HuH-7 (cell line): ENCODE measurements around the gene MYLK2.
"Not testable (repeated sequence)": the region's sequence is repeated elsewhere in the genome, so short reads cannot be mapped to it uniquely, and the experiment has no call there.

Experiments used
- DNase-seq: peaks from one replicate; pipeline ENCODE4 v3.0.0; 2011; ENCODE audit warnings: low spot score

Gene MYLK2

GRCh38 chr20:31815408-31816188, 3.6 kb upstream of the MYLK2 start:
- no peak for DNase-seq

GRCh38 chr20:31816221-31816620, 2.9 kb upstream of the MYLK2 start:
- DNase-seq: no peak

- DNase-seq: no peak
Measured at GRCh38 chr20:31817461-31817860, 1.7 kb upstream of the MYLK2 start.

DNA sequence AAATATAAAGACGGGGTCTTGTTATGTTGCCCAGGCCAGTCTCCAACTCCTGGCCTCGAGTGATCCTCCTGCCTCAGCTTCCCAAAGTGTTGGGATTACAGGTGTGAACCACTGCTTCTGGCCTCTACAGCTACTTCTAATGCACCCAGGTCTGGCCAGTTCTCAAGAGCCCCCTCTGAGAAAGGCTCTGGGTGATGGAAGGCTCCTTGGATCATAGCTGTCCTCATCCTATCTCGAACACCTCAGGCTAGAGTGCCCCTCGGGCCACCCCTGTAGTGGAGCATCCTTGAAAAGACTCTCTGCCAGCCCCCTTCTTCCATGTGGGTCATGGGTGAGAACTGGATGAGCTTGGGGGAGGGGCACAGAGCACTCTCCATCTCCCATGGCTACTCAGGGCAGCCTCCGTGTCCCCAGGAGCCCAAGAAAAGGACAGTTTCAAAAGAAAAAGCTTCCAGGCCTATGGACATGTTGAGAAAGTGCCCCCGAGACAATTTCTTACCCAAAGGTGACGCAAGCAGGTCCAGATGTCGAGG, 714 bp upstream of the MYLK2 start:
- peak; percentile 11 for DNase-seq

DNA sequence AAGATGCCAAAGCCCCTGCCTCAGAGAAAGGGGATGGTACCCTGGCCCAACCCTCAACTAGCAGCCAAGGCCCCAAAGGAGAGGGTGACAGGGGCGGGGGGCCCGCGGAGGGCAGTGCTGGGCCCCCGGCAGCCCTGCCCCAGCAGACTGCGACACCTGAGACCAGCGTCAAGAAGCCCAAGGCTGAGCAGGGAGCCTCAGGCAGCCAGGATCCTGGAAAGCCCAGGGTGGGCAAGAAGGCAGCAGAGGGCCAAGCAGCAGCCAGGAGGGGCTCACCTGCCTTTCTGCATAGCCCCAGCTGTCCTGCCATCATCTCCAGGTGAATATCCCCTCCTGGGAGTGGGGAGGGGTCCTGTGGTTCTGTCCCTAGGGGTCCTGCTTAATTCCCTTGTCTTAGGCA, 1.1 kb downstream of the MYLK2 start:
- no peak for DNase-seq

- DNase-seq: no peak
Measured at GRCh38 chr20:31821427-31821826, 2.3 kb downstream of the MYLK2 start.

DNA sequence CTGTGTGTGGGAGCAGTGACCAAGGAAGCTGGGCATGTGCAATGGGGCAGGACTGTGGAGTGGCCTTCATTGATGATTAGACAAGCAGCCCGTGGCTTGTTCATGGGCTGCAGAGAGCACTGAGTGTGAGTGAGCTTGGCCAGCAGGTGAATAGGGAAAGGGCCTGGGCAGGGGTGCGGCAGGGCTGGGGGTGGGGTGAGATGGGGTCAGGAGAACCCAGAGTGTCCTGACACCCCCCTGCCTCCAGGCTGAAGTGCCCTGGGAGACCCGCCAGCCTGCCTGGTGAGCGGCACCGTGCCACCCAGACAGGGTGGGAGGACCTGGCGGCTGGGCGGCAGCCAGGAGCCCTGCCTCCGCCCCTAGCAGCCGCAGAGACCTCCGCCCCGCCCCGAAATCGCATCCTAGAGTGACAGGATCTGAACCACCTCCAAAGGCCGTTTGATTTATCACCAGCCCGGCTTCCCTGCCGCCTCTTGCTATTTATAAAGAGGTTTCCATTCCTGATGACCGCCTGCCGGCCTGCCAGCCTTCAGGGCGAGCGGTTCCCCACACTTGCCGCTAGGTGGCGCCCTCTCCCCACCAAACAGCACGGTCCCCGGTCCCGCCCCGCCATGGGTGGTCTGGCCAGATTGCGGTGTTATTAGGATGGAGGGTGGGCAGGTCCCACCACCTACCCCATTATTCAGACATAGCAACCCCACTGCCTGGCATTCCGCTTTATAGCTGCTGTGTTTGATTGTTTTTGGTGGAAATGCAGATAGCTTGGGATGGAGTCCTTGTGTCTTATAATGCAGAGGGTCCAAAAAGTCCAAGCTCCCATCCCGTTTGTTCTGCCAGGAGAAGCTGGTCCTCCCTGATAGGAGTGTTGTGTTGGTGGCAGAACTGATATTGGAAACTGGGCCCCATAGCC, 3.5 kb downstream of the MYLK2 start:
- DNase-seq: peak; percentile 96

- DNase-seq: no peak
Measured at GRCh38 chr20:31823360-31824124, 4.4 kb downstream of the MYLK2 start.

- no peak for DNase-seq
Measured at GRCh38 chr20:31824125-31824485, 4.9 kb downstream of the MYLK2 start.

DNA sequence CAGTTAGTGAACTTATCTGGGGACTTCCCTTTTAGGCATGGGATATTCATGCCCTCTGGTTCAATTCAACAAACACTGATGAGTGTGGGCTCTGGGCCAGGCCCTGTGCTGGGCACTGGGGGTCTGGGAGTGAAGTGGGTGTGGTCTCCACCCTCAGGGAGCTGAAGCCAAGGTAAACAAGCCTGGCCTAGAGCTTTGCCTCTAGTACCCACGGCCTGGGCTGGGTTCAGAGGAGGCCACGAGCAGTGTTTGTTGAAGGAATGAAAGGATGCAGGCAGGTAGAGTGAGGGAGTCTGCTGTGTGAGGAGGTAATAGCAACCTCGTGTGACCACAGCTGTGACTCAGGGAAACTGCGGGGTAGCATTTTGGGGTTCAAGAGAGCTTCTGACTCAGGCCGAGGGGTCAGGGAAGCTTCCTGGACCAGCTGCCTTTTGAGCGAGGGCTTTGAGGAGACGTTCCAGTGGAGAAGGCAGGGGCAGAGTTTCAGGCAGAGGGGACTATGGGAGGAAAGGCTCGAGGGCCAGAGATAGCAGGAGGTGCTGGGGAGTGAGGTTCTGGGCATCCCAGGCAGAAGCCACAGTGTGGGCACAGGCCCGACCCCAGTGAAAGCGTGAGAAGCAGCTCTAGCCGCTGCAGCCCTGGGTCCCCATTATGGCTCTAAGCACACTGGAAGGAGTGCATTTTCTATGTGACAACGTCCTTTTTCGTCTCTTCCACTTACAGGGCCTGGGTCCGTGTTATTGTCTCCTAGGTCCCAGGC, 5.6 kb downstream of the MYLK2 start:
- no peak for DNase-seq

GRCh38 chr20:31826074-31826473, 6.9 kb downstream of the MYLK2 start:
- DNase-seq: no peak

DNA sequence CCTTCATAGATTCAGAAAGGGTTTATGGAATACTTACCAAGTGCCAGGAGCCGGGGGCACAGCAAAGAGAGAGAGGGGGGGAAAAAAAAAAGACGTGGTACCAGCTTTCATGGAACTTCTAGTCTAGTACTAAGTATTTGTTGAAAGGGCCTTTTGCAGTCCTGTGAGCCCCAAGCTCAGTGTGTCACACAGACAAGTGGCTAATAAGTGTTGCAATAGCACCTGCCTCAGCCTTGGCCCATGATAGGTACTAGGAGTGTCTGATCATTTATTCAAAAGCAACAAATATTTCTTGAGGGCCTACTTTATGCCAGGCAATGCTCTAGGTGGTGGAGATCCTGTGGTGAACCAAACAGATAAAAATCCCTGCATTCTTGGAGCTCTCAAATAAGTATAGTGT, 7.9 kb downstream of the MYLK2 start:
- no peak for DNase-seq

DNA sequence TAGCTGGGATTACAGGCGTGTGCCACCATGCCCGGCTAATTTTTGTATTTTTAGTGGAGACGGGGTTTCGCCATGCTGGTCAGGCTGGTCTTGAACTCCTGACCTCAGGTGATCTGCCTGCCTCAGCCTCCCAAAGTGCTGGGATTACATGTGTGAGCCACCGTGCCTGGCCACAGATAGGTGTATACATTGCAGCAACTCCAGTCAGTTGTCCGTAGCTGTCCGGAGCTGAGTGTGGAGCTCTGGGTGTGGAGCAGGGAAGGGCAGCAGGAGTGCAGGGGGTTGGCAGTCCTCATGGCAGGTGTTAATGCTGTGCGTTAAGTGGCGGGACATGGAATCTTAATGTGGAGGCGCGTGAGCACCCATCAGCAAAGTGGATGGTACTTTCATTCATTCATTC, 8.9 kb downstream of the MYLK2 start:
- not testable (repeated sequence) for DNase-seq

DNA sequence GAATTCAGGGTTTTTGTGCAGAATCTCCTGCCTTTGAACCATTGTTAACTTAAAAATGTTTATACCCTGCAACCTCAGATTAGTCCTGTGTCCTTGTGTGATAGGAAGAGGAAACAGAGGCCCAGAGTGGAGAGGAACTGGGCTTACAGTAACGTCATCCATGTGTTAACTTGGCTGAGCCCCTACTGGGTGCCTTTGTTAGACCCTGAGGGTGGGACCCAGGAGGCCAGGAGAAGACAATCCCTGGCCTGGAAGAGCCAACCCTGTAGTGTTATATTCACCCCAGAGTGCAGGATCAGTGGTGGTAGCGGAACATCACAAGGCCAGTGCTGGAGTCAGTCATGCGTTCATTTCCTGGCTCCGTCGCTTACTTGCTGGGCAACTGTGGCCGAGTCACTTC, 10.6 kb downstream of the MYLK2 start:
- no peak for DNase-seq

DNA sequence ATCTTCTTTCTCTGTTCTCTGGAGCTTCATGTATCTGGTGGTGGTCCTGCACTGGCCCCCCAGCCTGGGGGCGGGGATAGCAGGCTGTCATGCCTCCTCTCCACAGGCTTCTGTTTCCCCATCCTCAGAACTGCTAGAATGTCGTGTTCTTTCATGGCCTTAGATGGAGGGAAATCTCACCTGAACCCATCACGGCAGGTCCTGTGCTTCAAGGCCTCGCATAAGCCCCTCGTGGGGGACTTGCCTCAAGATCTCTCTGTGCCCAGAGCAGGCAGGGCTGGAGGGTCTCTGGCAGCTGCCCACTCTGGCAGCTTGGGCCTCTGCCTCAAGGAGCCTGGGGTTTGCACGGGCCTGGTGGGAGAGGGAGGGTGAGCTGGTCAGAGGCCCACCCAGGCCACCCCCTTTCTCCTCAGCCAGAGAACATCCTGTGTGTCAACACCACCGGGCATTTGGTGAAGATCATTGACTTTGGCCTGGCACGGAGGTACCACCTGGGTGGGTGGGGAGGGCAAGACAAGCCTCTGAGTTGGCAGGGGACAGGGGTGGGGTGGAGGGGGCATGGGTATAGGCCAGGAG, 11.3 kb downstream of the MYLK2 start:
- no peak for DNase-seq

DNA sequence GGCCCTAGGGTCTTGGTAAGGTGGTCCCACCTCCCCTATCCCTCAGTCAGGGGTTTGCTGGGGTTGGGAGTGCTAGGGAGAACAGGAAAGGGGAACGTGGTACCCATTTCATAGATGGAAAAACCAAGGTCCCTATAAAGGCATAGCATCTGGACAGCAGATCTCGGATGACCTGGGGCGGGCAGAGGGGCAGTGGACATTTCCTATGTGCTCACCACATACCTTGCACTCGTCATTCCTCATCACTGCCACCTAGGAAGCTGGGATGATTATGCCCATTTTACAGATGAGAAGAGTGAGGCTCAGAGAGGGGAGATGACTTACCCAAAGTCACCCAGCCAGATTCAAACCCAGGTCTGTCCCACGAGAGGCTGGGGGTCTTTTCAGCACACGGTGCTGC, 12.1 kb downstream of the MYLK2 start:
- no peak for DNase-seq

DNA sequence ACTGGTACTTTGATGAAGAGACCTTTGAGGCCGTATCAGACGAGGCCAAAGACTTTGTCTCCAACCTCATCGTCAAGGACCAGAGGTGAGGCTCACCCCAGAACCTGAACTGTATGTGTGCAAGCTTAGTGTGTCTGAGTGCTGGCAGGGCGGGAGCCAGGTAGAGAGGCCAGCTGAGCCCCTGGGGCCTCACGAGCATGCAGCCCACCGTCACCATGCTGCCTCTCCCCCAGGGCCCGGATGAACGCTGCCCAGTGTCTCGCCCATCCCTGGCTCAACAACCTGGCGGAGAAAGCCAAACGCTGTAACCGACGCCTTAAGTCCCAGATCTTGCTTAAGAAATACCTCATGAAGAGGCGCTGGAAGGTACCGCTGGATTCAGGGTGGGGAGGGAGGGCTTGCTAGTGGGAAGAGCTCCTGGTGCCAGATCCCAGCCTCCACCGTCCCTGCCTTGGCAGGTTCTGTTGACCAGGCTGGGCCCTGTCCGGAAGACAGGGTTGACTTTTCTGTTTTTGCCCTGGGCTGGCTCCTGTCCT, 12.7 kb downstream of the MYLK2 start:
- no peak for DNase-seq

- DNase-seq: peak; percentile 98
Measured at GRCh38 chr20:31833130-31833930, 14.2 kb downstream of the MYLK2 start.

DNA sequence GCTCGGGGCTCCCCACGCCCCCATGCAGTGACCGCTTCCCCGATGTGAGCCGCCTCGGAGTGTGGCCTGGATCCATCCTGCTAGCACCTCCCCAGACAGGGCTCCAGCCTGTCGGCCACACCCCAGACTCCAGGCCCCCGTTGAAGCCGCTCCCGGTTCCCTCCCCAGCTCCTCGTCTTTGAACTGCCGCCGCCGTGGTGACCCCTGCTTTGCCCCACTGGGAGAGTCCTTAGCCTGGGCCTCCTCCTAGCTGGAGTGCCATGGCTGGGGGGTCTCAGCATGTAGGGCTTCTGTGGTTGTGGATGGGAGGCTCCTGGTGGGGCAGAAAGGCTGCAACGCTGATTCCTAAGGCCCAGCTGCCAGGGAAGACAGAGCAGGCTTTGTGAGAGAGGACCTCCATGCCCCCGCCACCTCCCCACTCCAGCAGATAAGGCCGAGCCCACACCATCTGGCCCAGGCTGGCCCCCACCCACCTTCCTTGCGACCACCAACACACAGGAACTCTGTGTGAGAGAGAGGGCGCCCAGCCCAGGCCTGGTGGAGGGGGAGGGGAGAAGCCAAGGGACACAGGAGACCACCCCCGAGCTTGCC, 14.9 kb downstream of the MYLK2 start:
- no peak for DNase-seq

GRCh38 chr20:31835554-31835953, 16.4 kb downstream of the MYLK2 start:
- DNase-seq: no peak
